Sigmoid colon (tissue), 4 donors: ENCODE measurements around the gene PREX1.

ENCODE experiments used
- EP300 ChIP-seq, 4 donors: sonication (generic); formaldehyde crosslinking; IDR thresholded peaks; one replicate each; pipeline ENCODE4 v1.6.1; 2017; ENCODE audit warnings: antibody characterized with exemption in 4 of 4
- POLR2A ChIP-seq, 2 donors: fragments of 450-650 bp; IDR thresholded peaks; one replicate each; pipeline ENCODE4 v1.6.1; 2016; ENCODE audit warnings: antibody characterized with exemption in 2 of 2, mild to moderate bottlenecking in 2 of 2, moderate library complexity in 2 of 2
- POLR2AphosphoS5 ChIP-seq, 4 donors: sonication (generic); formaldehyde crosslinking; IDR thresholded peaks; one replicate each; pipeline ENCODE4 v1.6.1; 2017; ENCODE audit warnings: antibody characterized with exemption in 4 of 4
- TF ChIP-seq, protein P1 (sequence below), 4 experiments: fragments of 450-650 bp in 3 of 4; fragments of 200-600 bp in 1 of 4; IDR thresholded peaks; one replicate each; pipeline ENCODE4 v1.5.1; 2016 to 2019; ENCODE audit warnings: antibody characterized with exemption in 4 of 4, mild to moderate bottlenecking in 3 of 4, moderate library complexity in 2 of 4

- TF ChIP-seq POLR2A (IDR thresholded peaks at IDR 0.05), result no peak
- TF ChIP-seq, protein P1, sequence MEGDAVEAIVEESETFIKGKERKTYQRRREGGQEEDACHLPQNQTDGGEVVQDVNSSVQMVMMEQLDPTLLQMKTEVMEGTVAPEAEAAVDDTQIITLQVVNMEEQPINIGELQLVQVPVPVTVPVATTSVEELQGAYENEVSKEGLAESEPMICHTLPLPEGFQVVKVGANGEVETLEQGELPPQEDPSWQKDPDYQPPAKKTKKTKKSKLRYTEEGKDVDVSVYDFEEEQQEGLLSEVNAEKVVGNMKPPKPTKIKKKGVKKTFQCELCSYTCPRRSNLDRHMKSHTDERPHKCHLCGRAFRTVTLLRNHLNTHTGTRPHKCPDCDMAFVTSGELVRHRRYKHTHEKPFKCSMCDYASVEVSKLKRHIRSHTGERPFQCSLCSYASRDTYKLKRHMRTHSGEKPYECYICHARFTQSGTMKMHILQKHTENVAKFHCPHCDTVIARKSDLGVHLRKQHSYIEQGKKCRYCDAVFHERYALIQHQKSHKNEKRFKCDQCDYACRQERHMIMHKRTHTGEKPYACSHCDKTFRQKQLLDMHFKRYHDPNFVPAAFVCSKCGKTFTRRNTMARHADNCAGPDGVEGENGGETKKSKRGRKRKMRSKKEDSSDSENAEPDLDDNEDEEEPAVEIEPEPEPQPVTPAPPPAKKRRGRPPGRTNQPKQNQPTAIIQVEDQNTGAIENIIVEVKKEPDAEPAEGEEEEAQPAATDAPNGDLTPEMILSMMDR (IDR thresholded peaks at IDR 0.05), result no peak
- TF ChIP-seq EP300 (IDR thresholded peaks at IDR 0.05), result no peak
- no peak for TF ChIP-seq POLR2AphosphoS5 (IDR thresholded peaks at IDR 0.05)
These were observed 13.2 kb downstream of the PREX1 start for GRCh38 chr20:48814633-48815032.
